ENCODE data around the gene ROPN1. TPM values are rescaled to one million over a fixed set of nuclear protein-coding genes. Genes with fewer than 3 reads are reported as not detected.
A peak's percentile ranks its signal among the peaks of the same experiment; 100 is the strongest.
"Not testable (repeated sequence)": the region's sequence is repeated elsewhere in the genome, so short reads cannot be mapped to it uniquely, and the experiment has no call there.

Gene ROPN1
- not detected in 2 replicates for total RNA-seq
- long read RNA-seq: 0 reads

- peak within 1 kb of the TSS; percentile 36 for H3K4me3 Mint-ChIP-seq (ENCODE audit: low read depth)
- H3K27me3 Mint-ChIP-seq: peaks cover 40% of the 10 kb centered on the region
- not testable (repeated sequence) for H3K4me1 Mint-ChIP-seq (ENCODE audit: low read depth); H3K27ac Mint-ChIP-seq; H3K9me3 Mint-ChIP-seq (ENCODE audit: low read depth); DNase-seq (ENCODE audit: low spot score, unreplicated experiment); H3K36me3 Mint-ChIP-seq (ENCODE audit: insufficient read depth)
Observed at GRCh38 chr3:123991730-123992588, at the start of gene ROPN1. Gene ROPN1, minus strand, starts transcription at chr3:123992124. Its CDS starts 11,643 bp downstream, at chr3:123980481.

- H3K4me1 Mint-ChIP-seq (ENCODE audit: low read depth): no peaks in the 10 kb centered on the region
- H3K36me3 Mint-ChIP-seq (ENCODE audit: insufficient read depth): peaks cover 3% of the 10 kb centered on the region
- no peak for DNase-seq (ENCODE audit: low spot score, unreplicated experiment)
- no peaks in the 10 kb centered on the region for H3K9me3 Mint-ChIP-seq (ENCODE audit: low read depth)
- no peak overlapping the region for H3K4me3 Mint-ChIP-seq (ENCODE audit: low read depth)
- no peak for TF ChIP-seq CTCF (IDR thresholded peaks at IDR 0.05; ENCODE audit: unreplicated experiment)
- H3K27ac Mint-ChIP-seq: no peak overlapping the region
- H3K27me3 Mint-ChIP-seq: no peaks in the 10 kb centered on the region
Observed at GRCh38 chr3:124041553-124041952, 49.6 kb upstream of the ROPN1 start.

GRCh38 chr3:124037326-124037725 lies 45.4 kb upstream of the ROPN1 start:
- H3K9me3 Mint-ChIP-seq (ENCODE audit: low read depth): no peaks in the 10 kb centered on the region

GRCh38 chr3:124036214-124036613 lies 44.3 kb upstream of the ROPN1 start:
- not testable (repeated sequence) for H3K27me3 Mint-ChIP-seq; H3K27ac Mint-ChIP-seq; H3K9me3 Mint-ChIP-seq (ENCODE audit: low read depth); H3K4me3 Mint-ChIP-seq (ENCODE audit: low read depth); H3K36me3 Mint-ChIP-seq (ENCODE audit: insufficient read depth); DNase-seq (ENCODE audit: low spot score, unreplicated experiment)
- peaks cover 21% of the 10 kb centered on the region for H3K4me1 Mint-ChIP-seq (ENCODE audit: low read depth)

More at GRCh38 chr3:124037326-124037725, 45.4 kb upstream of the ROPN1 start:
- no peak for DNase-seq (ENCODE audit: low spot score, unreplicated experiment)
- Mint-ChIP-seq H3K27me3 (no peaks in the 10 kb centered on the region), H3K4me1 (ENCODE audit: low read depth) (peaks cover 16% of the 10 kb centered on the region), H3K4me3 (ENCODE audit: low read depth) (no peak overlapping the region), H3K36me3 (ENCODE audit: insufficient read depth) (no peaks in the 10 kb centered on the region), H3K27ac (no peak overlapping the region)
- no peak for TF ChIP-seq CTCF (IDR thresholded peaks at IDR 0.05; ENCODE audit: unreplicated experiment)

GRCh38 chr3:124035463-124036121 lies 43.7 kb upstream of the ROPN1 start:
- no peaks in the 10 kb centered on the region for H3K36me3 Mint-ChIP-seq (ENCODE audit: insufficient read depth)
- DNase-seq (ENCODE audit: low spot score, unreplicated experiment): no peak
- H3K4me3 Mint-ChIP-seq (ENCODE audit: low read depth): peak overlapping the region; percentile 86
- H3K9me3 Mint-ChIP-seq (ENCODE audit: low read depth): no peaks in the 10 kb centered on the region
- peaks cover 3% of the 10 kb centered on the region for H3K27me3 Mint-ChIP-seq
- H3K4me1 Mint-ChIP-seq (ENCODE audit: low read depth): peaks cover 21% of the 10 kb centered on the region
- TF ChIP-seq CTCF (IDR thresholded peaks at IDR 0.05; ENCODE audit: unreplicated experiment): no peak
- peak overlapping the region; percentile 3 for H3K27ac Mint-ChIP-seq

GRCh38 chr3:124034844-124035152 lies 42.9 kb upstream of the ROPN1 start:
- peaks cover 23% of the 10 kb centered on the region for H3K4me1 Mint-ChIP-seq (ENCODE audit: low read depth)
- DNase-seq (ENCODE audit: low spot score, unreplicated experiment): no peak
- peak overlapping the region; percentile 92 for H3K27ac Mint-ChIP-seq
- peak overlapping the region; percentile 86 for H3K4me3 Mint-ChIP-seq (ENCODE audit: low read depth)
- TF ChIP-seq CTCF (IDR thresholded peaks at IDR 0.05; ENCODE audit: unreplicated experiment): no peak
- no peaks in the 10 kb centered on the region for H3K9me3 Mint-ChIP-seq (ENCODE audit: low read depth)
- no peaks in the 10 kb centered on the region for H3K36me3 Mint-ChIP-seq (ENCODE audit: insufficient read depth)
- peaks cover 3% of the 10 kb centered on the region for H3K27me3 Mint-ChIP-seq
